Naive thymus-derived CD4-positive, alpha-beta T cell (primary cell): ENCODE data around the gene MYRF. TPM values are rescaled to one million over a fixed set of nuclear protein-coding genes. Genes with fewer than 3 reads are reported as not detected.

Source experiments
- ATAC-seq: fragments of 150-1000 bp; cut with Tn5 transposase; 2 replicates; pipeline ENCODE4 v1.10.0; 2021; ENCODE audit warnings: mild to moderate bottlenecking, moderate library complexity
- CTCF ChIA-PET: fragments of 350-600 bp; sonication (Branson Sonifier 250); formaldehyde crosslinking; loops from one replicate; lab custom pipeline; 2021; ENCODE audit warnings: antibody characterized with exemption; lab: Charles Lee
- POLR2A ChIA-PET: fragments of 350-600 bp; sonication (Branson Sonifier 250); formaldehyde crosslinking; loops from one replicate; lab custom pipeline; 2021; ENCODE audit warnings: antibody characterized with exemption, inconsistent platforms; lab: Charles Lee
- DNase-seq, 9 donors: peaks; one replicate each; pipeline versions ENCODE4 v3.0.0 to v3.0.0-alpha.2; 2020 to 2022; ENCODE audit warnings: mixed read lengths in 1 of 9
- H3K27ac ChIP-seq: one replicate; pipeline ENCODE4 v1.7.0; 2013; ENCODE audit warnings: mild to moderate bottlenecking, low read depth, low read length, moderate library complexity
- H3K27me3 ChIP-seq, 2 donors: one replicate each; pipeline ENCODE4 v1.7.0; 2013; ENCODE audit warnings: low read length in 2 of 2, mild to moderate bottlenecking in 2 of 2, moderate library complexity in 2 of 2; ENCODE audit not compliant: control insufficient read depth in 2 of 2, insufficient read depth in 2 of 2
- H3K36me3 ChIP-seq, 3 experiments: 1 replicate in 2 of 3; 2 replicates in 1 of 3; pipeline ENCODE4 v1.7.0; 2013; ENCODE audit warnings: low read length in 3 of 3, mild to moderate bottlenecking in 3 of 3, moderate library complexity in 1 of 3; ENCODE audit not compliant: insufficient read depth in 3 of 3, control insufficient read depth in 2 of 3
- H3K4me1 ChIP-seq, 2 donors: one replicate each; pipeline ENCODE4 v1.7.0; 2013; ENCODE audit warnings: low read length in 2 of 2, mild to moderate bottlenecking in 2 of 2, moderate library complexity in 1 of 2; ENCODE audit not compliant: control insufficient read depth in 2 of 2, insufficient read depth in 2 of 2
- H3K4me3 ChIP-seq: 2 replicates; pipeline ENCODE4 v1.7.0; 2013; ENCODE audit warnings: mild to moderate bottlenecking, low read length
- H3K9me3 ChIP-seq, 3 experiments: 1 replicate in 2 of 3; 2 replicates in 1 of 3; pipeline ENCODE4 v1.7.0; 2013; ENCODE audit warnings: low read length in 3 of 3; ENCODE audit not compliant: control insufficient read depth in 2 of 3
- H3K27ac Mint-ChIP-seq, 9 donors: one replicate each; pipeline ENCODE4 v1.8.0; 2020 to 2022; ENCODE audit warnings: mixed read lengths in 9 of 9, mild to moderate bottlenecking in 8 of 9, moderate library complexity in 5 of 9, inconsistent platforms in 2 of 9
- H3K27me3 Mint-ChIP-seq, 5 donors: one replicate each; pipeline ENCODE4 v1.8.0; 2021 to 2022; ENCODE audit warnings: mixed read lengths in 5 of 5, mild to moderate bottlenecking in 1 of 5
- H3K36me3 Mint-ChIP-seq, 5 donors: one replicate each; pipeline ENCODE4 v1.8.0; 2020 to 2022; ENCODE audit warnings: mixed read lengths in 5 of 5, mild to moderate bottlenecking in 3 of 5, inconsistent platforms in 1 of 5
- H3K4me1 Mint-ChIP-seq, 7 donors: one replicate each; pipeline ENCODE4 v1.8.0; 2020 to 2022; ENCODE audit warnings: mixed read lengths in 7 of 7, mild to moderate bottlenecking in 3 of 7, inconsistent platforms in 1 of 7
- H3K4me3 Mint-ChIP-seq, 10 donors: one replicate each; pipeline ENCODE4 v1.8.0; 2020 to 2022; ENCODE audit warnings: mild to moderate bottlenecking in 10 of 10, mixed read lengths in 10 of 10, moderate library complexity in 6 of 10, inconsistent platforms in 2 of 10
- H3K9me3 Mint-ChIP-seq, 11 donors: one replicate each; pipeline ENCODE4 v1.8.0; 2020 to 2022; ENCODE audit warnings: mixed read lengths in 11 of 11, mild to moderate bottlenecking in 4 of 11, inconsistent platforms in 1 of 11, moderate library complexity in 1 of 11
- intact Hi-C, 2 donors: fragments of 100-400 bp; cut with micrococcal nuclease; formaldehyde crosslinking; loops; one replicate each; pipeline ENCODE4 v1.15.1; 2023
- polyA plus RNA-seq, 2 donors: library from polyadenylated mRNA; unstranded; fragments of 300-500 nt; fragmentation: Illumina TruSeq; gene quantifications; one replicate each; pipeline ENCODE4 v1.2.3, GENCODE V29; 2021
- total RNA-seq, 6 experiments: library from RNA in 5 of 6; stranded (reverse) in 5 of 6; gene quantifications; 1 replicate in 5 of 6; 2 replicates in 1 of 6; pipeline ENCODE4 v1.2.3 and lab custom pipeline; 2021 to 2026

MYRF gene
- total and polyA plus RNA-seq, 7 experiments from 2014 or later = 0.19 to 1.5 (median 0.36) TPM; not detected in 1

GRCh38 chr11:61726775-61727174 lies 25.7 kb upstream of the MYRF start:
- ATAC-seq (no peak), DNase-seq (no peak)
- no peaks in the 10 kb centered on the region for H3K36me3 Mint-ChIP-seq
- H3K36me3 ChIP-seq = no peaks in the 10 kb centered on the region
- no peaks in the 10 kb centered on the region for H3K4me1 ChIP-seq
- no peak overlapping the region for H3K4me3 ChIP-seq
- intact Hi-C loops = no loop called here
- ChIA-PET POLR2A (no interaction called here), CTCF (interaction anchor here (0.8 kb wide), 1 partner anchor 33 kb away, joined by 4 read pairs; no protein-coding TSS in a partner anchor)
- H3K9me3 Mint-ChIP-seq = peaks cover 0 to 1% (median 0%) of the 10 kb centered on the region in 11 donors
- H3K4me3 Mint-ChIP-seq = no peak overlapping the region
- H3K27ac Mint-ChIP-seq = no peak overlapping the region
- no peaks in the 10 kb centered on the region for H3K27me3 ChIP-seq
- no peaks in the 10 kb centered on the region for H3K27me3 Mint-ChIP-seq
- no peaks in the 10 kb centered on the region for H3K9me3 ChIP-seq
- no peaks in the 10 kb centered on the region for H3K4me1 Mint-ChIP-seq
- no peak overlapping the region for H3K27ac ChIP-seq

GRCh38 chr11:61727401-61727811 lies 25.0 kb upstream of the MYRF start:
- no peak for DNase-seq
- H3K27me3 ChIP-seq = no peaks in the 10 kb centered on the region
- no peak overlapping the region for H3K4me3 ChIP-seq
- H3K4me3 Mint-ChIP-seq = no peak overlapping the region
- H3K9me3 Mint-ChIP-seq = peaks cover 0 to under 1% (median 0%) of the 10 kb centered on the region in 11 donors
- intact Hi-C loops = no loop called here
- no peak overlapping the region for H3K27ac Mint-ChIP-seq
- ChIA-PET CTCF (interaction anchor here (1.1 kb wide), 1 partner anchor 44 kb away, joined by 4 read pairs; no protein-coding TSS in a partner anchor), POLR2A (no interaction called here)
- no peaks in the 10 kb centered on the region for H3K36me3 Mint-ChIP-seq
- H3K36me3 ChIP-seq = no peaks in the 10 kb centered on the region
- no peak overlapping the region for H3K27ac ChIP-seq
- no peaks in the 10 kb centered on the region for H3K9me3 ChIP-seq
- H3K27me3 Mint-ChIP-seq = no peaks in the 10 kb centered on the region
- no peaks in the 10 kb centered on the region for H3K4me1 ChIP-seq
- no peak for ATAC-seq
- no peaks in the 10 kb centered on the region for H3K4me1 Mint-ChIP-seq

GRCh38 chr11:61728066-61728939 lies 24.1 kb upstream of the MYRF start:
- Histone ChIP-seq H3K9me3 (no peaks in the 10 kb centered on the region), H3K4me1 (no peaks in the 10 kb centered on the region), H3K27me3 (no peaks in the 10 kb centered on the region), H3K27ac (no peak overlapping the region), H3K4me3 (no peak overlapping the region), H3K36me3 (no peaks in the 10 kb centered on the region)
- CTCF ChIA-PET = interaction anchor here (1.1 kb wide), 1 partner anchor 44 kb away, joined by 4 read pairs; no protein-coding TSS in a partner anchor
- H3K27ac Mint-ChIP-seq = peak overlapping the region in 1 of 9 donors; percentile 29
- POLR2A ChIA-PET = interaction anchor here (0.6 kb wide), 1 partner anchor 336 kb away, joined by 4 read pairs; the partner anchor contains the start of gene TMEM216
- peaks cover 0 to 2% (median 0%) of the 10 kb centered on the region in 5 donors for H3K27me3 Mint-ChIP-seq
- no peak overlapping the region for H3K4me3 Mint-ChIP-seq
- no peaks in the 10 kb centered on the region for H3K9me3 Mint-ChIP-seq
- intact Hi-C loops = no loop called here
- H3K4me1 Mint-ChIP-seq = peaks cover 1 to 4% (median 2%) of the 10 kb centered on the region in 7 donors
- DNase-seq (no peak), ATAC-seq (no peak)
- H3K36me3 Mint-ChIP-seq = no peaks in the 10 kb centered on the region

GRCh38 chr11:61728940-61729219 lies 23.6 kb upstream of the MYRF start:
- intact Hi-C loops = no loop called here
- no peaks in the 10 kb centered on the region for H3K4me1 ChIP-seq
- Mint-ChIP-seq H3K9me3 (no peaks in the 10 kb centered on the region), H3K4me3 (no peak overlapping the region), H3K36me3 (no peaks in the 10 kb centered on the region), H3K27me3 (peaks cover 0 to 4% (median 0%) of the 10 kb centered on the region in 5 donors), H3K27ac (peak overlapping the region in 1 of 9 donors; percentile 29), H3K4me1 (peaks cover 4 to 8% (median 5%) of the 10 kb centered on the region in 7 donors)
- CTCF ChIA-PET = no interaction called here
- no peaks in the 10 kb centered on the region for H3K27me3 ChIP-seq
- no peak overlapping the region for H3K4me3 ChIP-seq
- H3K27ac ChIP-seq = no peak overlapping the region
- POLR2A ChIA-PET = no interaction called here
- DNase-seq = no peak
- no peak for ATAC-seq
- no peaks in the 10 kb centered on the region for H3K9me3 ChIP-seq
- no peaks in the 10 kb centered on the region for H3K36me3 ChIP-seq

GRCh38 chr11:61730240-61730994 lies 22.0 kb upstream of the MYRF start:
- ATAC-seq = no peak
- H3K4me1 Mint-ChIP-seq = peaks cover 4 to 8% (median 5%) of the 10 kb centered on the region in 7 donors
- H3K9me3 ChIP-seq = no peaks in the 10 kb centered on the region
- no peaks in the 10 kb centered on the region for H3K27me3 ChIP-seq
- no peaks in the 10 kb centered on the region for H3K9me3 Mint-ChIP-seq
- peaks cover 0 to 4% (median 0%) of the 10 kb centered on the region in 5 donors for H3K27me3 Mint-ChIP-seq
- H3K27ac ChIP-seq = no peak overlapping the region
- H3K27ac Mint-ChIP-seq = no peak overlapping the region
- no peak overlapping the region for H3K4me3 Mint-ChIP-seq
- ChIA-PET CTCF (no interaction called here), POLR2A (no interaction called here)
- no peaks in the 10 kb centered on the region for H3K36me3 Mint-ChIP-seq
- DNase-seq = no peak
- H3K4me3 ChIP-seq = no peak overlapping the region
- no peaks in the 10 kb centered on the region for H3K36me3 ChIP-seq
- intact Hi-C loops = no loop called here
- no peaks in the 10 kb centered on the region for H3K4me1 ChIP-seq

GRCh38 chr11:61731211-61731951 lies 21.1 kb upstream of the MYRF start:
- Histone ChIP-seq H3K4me3 (no peak overlapping the region), H3K27me3 (no peaks in the 10 kb centered on the region), H3K27ac (no peak overlapping the region), H3K4me1 (no peaks in the 10 kb centered on the region), H3K9me3 (no peaks in the 10 kb centered on the region), H3K36me3 (no peaks in the 10 kb centered on the region)
- no peaks in the 10 kb centered on the region for H3K36me3 Mint-ChIP-seq
- no peak for DNase-seq
- peaks cover 5 to 8% (median 5%) of the 10 kb centered on the region in 7 donors for H3K4me1 Mint-ChIP-seq
- H3K27ac Mint-ChIP-seq = peak overlapping the region in 2 of 9 donors; percentile 31 to 42
- intact Hi-C loops = no loop called here
- H3K9me3 Mint-ChIP-seq = no peaks in the 10 kb centered on the region
- peaks cover 0 to 4% (median 0%) of the 10 kb centered on the region in 5 donors for H3K27me3 Mint-ChIP-seq
- CTCF ChIA-PET = interaction anchor here (0.6 kb wide), 1 partner anchor 10 kb away, joined by 3 read pairs; no protein-coding TSS in a partner anchor
- no peak overlapping the region for H3K4me3 Mint-ChIP-seq
- no peak for ATAC-seq
- POLR2A ChIA-PET = no interaction called here
